ENCODE data around the gene FLG.

FLG gene

GRCh38 chr1:152349611-152350010, 24.6 kb upstream of the FLG start:
- Histone ChIP-seq H3K4me2 (ENCODE audit: low read length) (no peak overlapping the region), H3K9ac (ENCODE audit: low read length) (no peak overlapping the region), H2BK5ac (ENCODE audit: low read length) (no peak overlapping the region), H2AK5ac (ENCODE audit: low read length) (no peak overlapping the region), H3K36me3 (ENCODE audit: control insufficient read depth, insufficient read depth, low read length) (no peaks in the 10 kb centered on the region), H3K18ac (ENCODE audit: low read length) (no peak overlapping the region), H3K4ac (ENCODE audit: low read depth, low read length) (no peak overlapping the region), H3K79me1 (ENCODE audit: low read length) (no peaks in the 10 kb centered on the region), H3K27me3 (ENCODE audit: insufficient read depth, low read length, poor library complexity) (no peaks in the 10 kb centered on the region), H3K4me3 (ENCODE audit: low read length) (no peak overlapping the region), H4K8ac (ENCODE audit: low read depth, low read length) (no peak overlapping the region), H3K79me2 (ENCODE audit: control insufficient read depth, insufficient read depth, low read length) (no peaks in the 10 kb centered on the region), H2BK120ac (ENCODE audit: low read depth, low read length) (no peak overlapping the region), H3K56ac (ENCODE audit: low read length) (no peak overlapping the region), H2BK15ac (replicated peaks; ENCODE audit: low read depth) (no peak overlapping the region), H3K27ac (ENCODE audit: low read depth, low read length) (no peak overlapping the region), H3K4me1 (ENCODE audit: control insufficient read depth, low read depth, low read length) (no peaks in the 10 kb centered on the region), H3K23ac (ENCODE audit: low read length) (no peak overlapping the region), H4K5ac (ENCODE audit: low read length) (no peak overlapping the region)
- no CpG with 5 or more reads among the region's 2 CpGs for WGBS (ENCODE audit: extremely low coverage, insufficient coverage, low lambda C conversion rate)
- DNase-seq: no peak

GRCh38 chr1:152348447-152348846, 23.4 kb upstream of the FLG start:
- Histone ChIP-seq H2BK5ac (ENCODE audit: low read length) (no peak overlapping the region), H3K23ac (ENCODE audit: low read length) (no peak overlapping the region), H3K27ac (ENCODE audit: low read depth, low read length) (no peak overlapping the region), H2BK120ac (ENCODE audit: low read depth, low read length) (no peak overlapping the region), H2BK15ac (replicated peaks; ENCODE audit: low read depth) (no peak overlapping the region), H3K18ac (ENCODE audit: low read length) (no peak overlapping the region), H3K4me3 (ENCODE audit: low read length) (no peak overlapping the region), H3K79me1 (ENCODE audit: low read length) (no peaks in the 10 kb centered on the region), H3K27me3 (ENCODE audit: insufficient read depth, low read length, poor library complexity) (no peaks in the 10 kb centered on the region), H3K4me2 (ENCODE audit: low read length) (no peak overlapping the region), H3K56ac (ENCODE audit: low read length) (no peak overlapping the region), H4K5ac (ENCODE audit: low read length) (no peak overlapping the region), H3K4me1 (ENCODE audit: control insufficient read depth, low read depth, low read length) (no peaks in the 10 kb centered on the region), H2AK5ac (ENCODE audit: low read length) (no peak overlapping the region), H3K4ac (ENCODE audit: low read depth, low read length) (no peak overlapping the region), H4K8ac (ENCODE audit: low read depth, low read length) (no peak overlapping the region), H3K9ac (ENCODE audit: low read length) (no peak overlapping the region), H3K79me2 (ENCODE audit: control insufficient read depth, insufficient read depth, low read length) (no peaks in the 10 kb centered on the region), H3K36me3 (ENCODE audit: control insufficient read depth, insufficient read depth, low read length) (no peaks in the 10 kb centered on the region)
- no peak for DNase-seq
- no CpG with 5 or more reads among the region's 1 CpG for WGBS (ENCODE audit: extremely low coverage, insufficient coverage, low lambda C conversion rate)

GRCh38 chr1:152347116-152347728, 22.2 kb upstream of the FLG start:
- H3K36me3 ChIP-seq (ENCODE audit: control insufficient read depth, insufficient read depth, low read length): no peaks in the 10 kb centered on the region
- no peak overlapping the region for H3K4me3 ChIP-seq (ENCODE audit: low read length)
- H3K27ac ChIP-seq (ENCODE audit: low read depth, low read length): no peak overlapping the region
- no peak overlapping the region for H3K9ac ChIP-seq (ENCODE audit: low read length)
- H4K8ac ChIP-seq (ENCODE audit: low read depth, low read length): no peak overlapping the region
- no peaks in the 10 kb centered on the region for H3K79me2 ChIP-seq (ENCODE audit: control insufficient read depth, insufficient read depth, low read length)
- H3K18ac ChIP-seq (ENCODE audit: low read length): no peak overlapping the region
- no peaks in the 10 kb centered on the region for H3K4me1 ChIP-seq (ENCODE audit: control insufficient read depth, low read depth, low read length)
- WGBS (ENCODE audit: extremely low coverage, insufficient coverage, low lambda C conversion rate): no CpG with 5 or more reads among the region's 8 CpGs
- no peak overlapping the region for H3K23ac ChIP-seq (ENCODE audit: low read length)
- no peak overlapping the region for H2BK5ac ChIP-seq (ENCODE audit: low read length)
- H3K4ac ChIP-seq (ENCODE audit: low read depth, low read length): no peak overlapping the region
- H2BK15ac ChIP-seq (replicated peaks; ENCODE audit: low read depth): no peak overlapping the region
- DNase-seq: peak; percentile 58
- no peak overlapping the region for H3K56ac ChIP-seq (ENCODE audit: low read length)
- no peak overlapping the region for H2AK5ac ChIP-seq (ENCODE audit: low read length)
- no peaks in the 10 kb centered on the region for H3K27me3 ChIP-seq (ENCODE audit: insufficient read depth, low read length, poor library complexity)
- H3K4me2 ChIP-seq (ENCODE audit: low read length): no peak overlapping the region
- no peak overlapping the region for H2BK120ac ChIP-seq (ENCODE audit: low read depth, low read length)
- no peaks in the 10 kb centered on the region for H3K79me1 ChIP-seq (ENCODE audit: low read length)
- no peak overlapping the region for H4K5ac ChIP-seq (ENCODE audit: low read length)

- Histone ChIP-seq H3K23ac (ENCODE audit: low read length) (no peak overlapping the region), H2BK15ac (replicated peaks; ENCODE audit: low read depth) (no peak overlapping the region), H3K4me3 (ENCODE audit: low read length) (no peak overlapping the region), H4K8ac (ENCODE audit: low read depth, low read length) (no peak overlapping the region), H3K36me3 (ENCODE audit: control insufficient read depth, insufficient read depth, low read length) (no peaks in the 10 kb centered on the region), H3K56ac (ENCODE audit: low read length) (no peak overlapping the region), H3K79me1 (ENCODE audit: low read length) (no peaks in the 10 kb centered on the region), H3K4me2 (ENCODE audit: low read length) (no peak overlapping the region), H2AK5ac (ENCODE audit: low read length) (no peak overlapping the region), H3K27me3 (ENCODE audit: insufficient read depth, low read length, poor library complexity) (no peaks in the 10 kb centered on the region), H2BK120ac (ENCODE audit: low read depth, low read length) (no peak overlapping the region), H3K79me2 (ENCODE audit: control insufficient read depth, insufficient read depth, low read length) (no peaks in the 10 kb centered on the region), H3K27ac (ENCODE audit: low read depth, low read length) (no peak overlapping the region), H2BK5ac (ENCODE audit: low read length) (no peak overlapping the region), H3K4ac (ENCODE audit: low read depth, low read length) (no peak overlapping the region), H3K18ac (ENCODE audit: low read length) (no peak overlapping the region), H3K9ac (ENCODE audit: low read length) (no peak overlapping the region), H4K5ac (ENCODE audit: low read length) (no peak overlapping the region), H3K4me1 (ENCODE audit: control insufficient read depth, low read depth, low read length) (no peaks in the 10 kb centered on the region)
- no peak for DNase-seq
Observed at GRCh38 chr1:152344438-152344837, 19.4 kb upstream of the FLG start.

- DNase-seq: no peak
- Histone ChIP-seq H3K23ac (ENCODE audit: low read length) (no peak overlapping the region), H3K18ac (ENCODE audit: low read length) (no peak overlapping the region), H3K79me2 (ENCODE audit: control insufficient read depth, insufficient read depth, low read length) (no peaks in the 10 kb centered on the region), H3K9ac (ENCODE audit: low read length) (no peak overlapping the region), H4K5ac (ENCODE audit: low read length) (no peak overlapping the region), H3K4ac (ENCODE audit: low read depth, low read length) (no peak overlapping the region), H3K79me1 (ENCODE audit: low read length) (no peaks in the 10 kb centered on the region), H3K36me3 (ENCODE audit: control insufficient read depth, insufficient read depth, low read length) (no peaks in the 10 kb centered on the region), H3K27me3 (ENCODE audit: insufficient read depth, low read length, poor library complexity) (no peaks in the 10 kb centered on the region), H2BK5ac (ENCODE audit: low read length) (no peak overlapping the region), H3K27ac (ENCODE audit: low read depth, low read length) (no peak overlapping the region), H3K4me3 (ENCODE audit: low read length) (no peak overlapping the region), H2BK120ac (ENCODE audit: low read depth, low read length) (no peak overlapping the region), H4K8ac (ENCODE audit: low read depth, low read length) (no peak overlapping the region), H3K4me1 (ENCODE audit: control insufficient read depth, low read depth, low read length) (no peaks in the 10 kb centered on the region), H3K4me2 (ENCODE audit: low read length) (no peak overlapping the region), H2AK5ac (ENCODE audit: low read length) (no peak overlapping the region), H3K56ac (ENCODE audit: low read length) (no peak overlapping the region), H2BK15ac (replicated peaks; ENCODE audit: low read depth) (no peak overlapping the region)
- no CpG with 5 or more reads among the region's 3 CpGs for WGBS (ENCODE audit: extremely low coverage, insufficient coverage, low lambda C conversion rate)
Observed at GRCh38 chr1:152343006-152343405, 18.0 kb upstream of the FLG start.

GRCh38 chr1:152335399-152335798, 10.4 kb upstream of the FLG start:
- H3K79me1 ChIP-seq (ENCODE audit: low read length): no peaks in the 10 kb centered on the region
- H4K8ac ChIP-seq (ENCODE audit: low read depth, low read length): no peak overlapping the region
- no peak overlapping the region for H3K56ac ChIP-seq (ENCODE audit: low read length)
- no peak overlapping the region for H3K4me3 ChIP-seq (ENCODE audit: low read length)
- H2BK5ac ChIP-seq (ENCODE audit: low read length): no peak overlapping the region
- H3K9ac ChIP-seq (ENCODE audit: low read length): no peak overlapping the region
- H3K4me1 ChIP-seq (ENCODE audit: control insufficient read depth, low read depth, low read length): no peaks in the 10 kb centered on the region
- no peak overlapping the region for H3K27ac ChIP-seq (ENCODE audit: low read depth, low read length)
- H3K4me2 ChIP-seq (ENCODE audit: low read length): no peak overlapping the region
- no peak overlapping the region for H2AK5ac ChIP-seq (ENCODE audit: low read length)
- no peak for DNase-seq
- H2BK15ac ChIP-seq (replicated peaks; ENCODE audit: low read depth): no peak overlapping the region
- H3K18ac ChIP-seq (ENCODE audit: low read length): no peak overlapping the region
- no peaks in the 10 kb centered on the region for H3K36me3 ChIP-seq (ENCODE audit: control insufficient read depth, insufficient read depth, low read length)
- no peak overlapping the region for H4K5ac ChIP-seq (ENCODE audit: low read length)
- H3K4ac ChIP-seq (ENCODE audit: low read depth, low read length): no peak overlapping the region
- no peak overlapping the region for H2BK120ac ChIP-seq (ENCODE audit: low read depth, low read length)
- no CpG with 5 or more reads among the region's 7 CpGs for whole genome bisulfite sequencing (ENCODE audit: extremely low coverage, insufficient coverage, low lambda C conversion rate)
- H3K23ac ChIP-seq (ENCODE audit: low read length): no peak overlapping the region
- no peaks in the 10 kb centered on the region for H3K79me2 ChIP-seq (ENCODE audit: control insufficient read depth, insufficient read depth, low read length)
- H3K27me3 ChIP-seq (ENCODE audit: insufficient read depth, low read length, poor library complexity): no peaks in the 10 kb centered on the region

All from mesendoderm (in vitro differentiated cells).